CD4-positive, alpha-beta T cell (primary cell): ENCODE measurements around the gene PHF12. TPM values are rescaled to one million over a fixed set of nuclear protein-coding genes. Genes with fewer than 3 reads are reported as not detected.

Experiments
- ATAC-seq: fragments of 200-7000 bp; cut with Tn5 transposase; one replicate; pipeline ENCODE4 v1.10.0; 2022; ENCODE audit warnings: mild to moderate bottlenecking; ENCODE audit not compliant: poor library complexity
- CTCF ChIA-PET: fragments of 350-600 bp; sonication (Branson Sonifier 250); formaldehyde crosslinking; loops from one replicate; lab custom pipeline; 2021; ENCODE audit warnings: antibody characterized with exemption, inconsistent platforms; lab: Charles Lee
- POLR2A ChIA-PET: fragments of 350-600 bp; sonication (Branson Sonifier 250); formaldehyde crosslinking; loops from one replicate; lab custom pipeline; 2021; ENCODE audit warnings: antibody characterized with exemption, inconsistent platforms; lab: Charles Lee
- DNase-seq, 14 experiments: peaks; one replicate each; pipeline ENCODE4 v3.0.0-alpha.2; 2013 to 2020; ENCODE audit warnings: mixed read lengths in 2 of 14
- H3K27ac ChIP-seq, 2 donors: one replicate each; pipeline versions ENCODE4 v1.5.1 to v1.7.0; 2013; ENCODE audit warnings: low read length in 2 of 2, low read depth in 1 of 2, mild to moderate bottlenecking in 1 of 2
- H3K27me3 ChIP-seq, 2 experiments: 1 replicate in 1 of 2; 2 replicates in 1 of 2; pipeline versions ENCODE4 v1.6.1 to v1.7.0; 2013; ENCODE audit warnings: low read length in 2 of 2, control low read depth in 1 of 2, mild to moderate bottlenecking in 1 of 2, moderate library complexity in 1 of 2; ENCODE audit not compliant: insufficient read depth in 2 of 2, control insufficient read depth in 1 of 2
- H3K36me3 ChIP-seq: one replicate; pipeline ENCODE4 v1.6.1; 2013; ENCODE audit warnings: low read length, control low read depth; ENCODE audit not compliant: insufficient read depth
- H3K4me1 ChIP-seq: one replicate; pipeline ENCODE4 v1.6.1; 2013; ENCODE audit warnings: low read length, control low read depth; ENCODE audit not compliant: insufficient read depth
- H3K4me3 ChIP-seq: one replicate; pipeline ENCODE4 v1.5.1; 2013; ENCODE audit warnings: mild to moderate bottlenecking, low read length, moderate library complexity
- H3K9me3 ChIP-seq, 2 experiments: 1 replicate in 1 of 2; 2 replicates in 1 of 2; pipeline versions ENCODE4 v1.6.1 to v1.7.0; 2013; ENCODE audit warnings: low read length in 2 of 2, mild to moderate bottlenecking in 2 of 2, control low read depth in 1 of 2, moderate library complexity in 1 of 2; ENCODE audit not compliant: control insufficient read depth in 1 of 2, insufficient read depth in 1 of 2
- H3K27ac Mint-ChIP-seq: one replicate; pipeline ENCODE4 v1.8.0; 2020; ENCODE audit warnings: mixed read lengths
- H3K27me3 Mint-ChIP-seq: one replicate; pipeline ENCODE4 v1.8.0; 2021; ENCODE audit warnings: mixed read lengths
- H3K36me3 Mint-ChIP-seq: one replicate; pipeline ENCODE4 v1.8.0; 2021; ENCODE audit warnings: low read depth, mixed read lengths
- H3K4me1 Mint-ChIP-seq: one replicate; pipeline ENCODE4 v1.8.0; 2021; ENCODE audit warnings: low read depth, mixed read lengths
- H3K4me3 Mint-ChIP-seq: one replicate; pipeline ENCODE4 v1.8.0; 2020; ENCODE audit warnings: mild to moderate bottlenecking, mixed read lengths
- H3K9me3 Mint-ChIP-seq: one replicate; pipeline ENCODE4 v1.8.0; 2020; ENCODE audit warnings: mixed read lengths
- CTCF ChIP-seq: fragments of 200-600 bp; IDR thresholded peaks from one replicate; pipeline ENCODE4 v1.8.0; 2022; ENCODE audit warnings: antibody characterized with exemption, mild to moderate bottlenecking
- intact Hi-C, 2 experiments: fragments of 100-400 bp; cut with DNase I in 1 of 2; cut with micrococcal nuclease in 1 of 2; formaldehyde crosslinking; loops; one replicate each; pipeline versions ENCODE4 v1.15.1 to v1.9.0; 2023 to 2025; cut with DNase I, micrococcal nuclease
- total RNA-seq, 174 experiments: library from RNA in 2 of 174; stranded (reverse) in 2 of 174; gene quantifications; one replicate each; pipeline ENCODE4 v1.2.3 and lab custom pipeline; 2021 to 2026

The PHF12 gene
- total RNA-seq, 2 experiments from 2014 or later: 232 to 247 TPM

DNA sequence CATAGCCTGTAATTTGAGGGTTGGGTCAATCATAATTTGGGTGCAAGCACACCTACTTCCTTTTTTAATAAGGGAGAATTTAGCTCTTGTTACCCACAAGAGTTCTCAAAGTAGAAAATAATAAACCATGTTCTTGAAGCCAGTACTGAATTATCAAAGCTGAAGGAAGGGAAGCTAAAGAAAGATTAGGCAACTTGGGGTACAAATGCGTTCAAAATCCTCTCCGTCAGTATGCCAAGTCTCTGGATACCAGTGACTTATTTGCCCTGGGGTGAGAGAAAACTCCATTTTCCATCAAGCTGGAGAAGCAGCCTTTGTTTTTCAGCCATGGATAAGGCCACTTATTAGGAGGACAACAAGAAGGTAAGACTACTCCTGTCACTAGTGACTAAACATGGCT, 25.0 kb downstream of the PHF12 start:
- H3K36me3 Mint-ChIP-seq: peaks cover 81% of the 10 kb centered on the region
- intact Hi-C loops: loop anchor here (1.0 to 5.0 kb wide), 2 partner anchors 23 to 199 kb away; partner anchors contain the start of genes NEK8 (in 1 of the 2) and TLCD1 (in 1 of the 2)
- TF ChIP-seq CTCF: no peak
- H3K27me3 Mint-ChIP-seq: no peaks in the 10 kb centered on the region
- peak overlapping the region; percentile 98 for H3K27ac Mint-ChIP-seq
- ChIA-PET POLR2A (interaction anchor here (0.6 to 8.4 kb wide), 11 partner anchors 9 to 607 kb away, joined by 3 to 150 read pairs (median 7); partner anchors contain the start of genes DHRS13, FLOT2, NEK8 and PHF12), CTCF (interaction anchor here (1.5 to 3.3 kb wide), 6 partner anchors 10 to 199 kb away, joined by 4 to 20 read pairs (median 12); partner anchors contain the start of gene DHRS13)
- peak overlapping the region; percentile 91 to 92 for H3K27ac ChIP-seq
- H3K4me3 ChIP-seq: no peak overlapping the region
- H3K27me3 ChIP-seq: no peaks in the 10 kb centered on the region
- peak; percentile 21 for ATAC-seq
- H3K36me3 ChIP-seq: peaks cover 49% of the 10 kb centered on the region
- H3K4me1 Mint-ChIP-seq: peaks cover 65% of the 10 kb centered on the region
- DNase-seq: no peak
- H3K4me3 Mint-ChIP-seq: peak overlapping the region; percentile 43
- H3K9me3 ChIP-seq: no peaks in the 10 kb centered on the region
- peaks cover 52% of the 10 kb centered on the region for H3K4me1 ChIP-seq
- no peaks in the 10 kb centered on the region for H3K9me3 Mint-ChIP-seq

- Mint-ChIP-seq H3K4me1 (peaks cover 66% of the 10 kb centered on the region), H3K27ac (peak overlapping the region; percentile 98), H3K36me3 (peaks cover 84% of the 10 kb centered on the region), H3K4me3 (peak overlapping the region; percentile 43), H3K9me3 (no peaks in the 10 kb centered on the region), H3K27me3 (no peaks in the 10 kb centered on the region)
- ATAC-seq (peak; percentile 91), DNase-seq (peak in 12 of 14 experiments; percentile 20 to 95 (median 41))
- ChIA-PET POLR2A (interaction anchor here (0.6 to 8.4 kb wide), 12 partner anchors 9 to 608 kb away, joined by 3 to 150 read pairs (median 6); partner anchors contain the start of genes DHRS13, FLOT2, NEK8 and PHF12), CTCF (interaction anchor here (1.5 to 3.3 kb wide), 6 partner anchors 10 to 199 kb away, joined by 4 to 20 read pairs (median 12); partner anchors contain the start of gene DHRS13)
- peak overlapping the region; percentile 22 for H3K4me3 ChIP-seq
- peaks cover 52% of the 10 kb centered on the region for H3K4me1 ChIP-seq
- intact Hi-C loops: loop anchor here (1.0 to 5.0 kb wide), 2 partner anchors 23 to 199 kb away; partner anchors contain the start of genes NEK8 (in 1 of the 2) and TLCD1 (in 1 of the 2)
- no peaks in the 10 kb centered on the region for H3K27me3 ChIP-seq
- H3K27ac ChIP-seq: peak overlapping the region; percentile 91 to 92
- H3K36me3 ChIP-seq: peaks cover 53% of the 10 kb centered on the region
- no peaks in the 10 kb centered on the region for H3K9me3 ChIP-seq
- no peak for TF ChIP-seq CTCF
Measured at GRCh38 chr17:28925912-28926365, 25.4 kb downstream of the PHF12 start.

- Histone ChIP-seq H3K36me3 (peaks cover 88% of the 10 kb centered on the region), H3K4me1 (peaks cover 16% of the 10 kb centered on the region), H3K9me3 (no peaks in the 10 kb centered on the region), H3K27ac (no peak overlapping the region), H3K27me3 (no peaks in the 10 kb centered on the region), H3K4me3 (no peak overlapping the region)
- no peak for DNase-seq
- Mint-ChIP-seq H3K36me3 (peaks cover 93% of the 10 kb centered on the region), H3K27me3 (no peaks in the 10 kb centered on the region), H3K9me3 (no peaks in the 10 kb centered on the region), H3K4me1 (peaks cover 31% of the 10 kb centered on the region), H3K27ac (peak overlapping the region; percentile 27), H3K4me3 (no peak overlapping the region)
- ChIA-PET CTCF (interaction anchor here (1.0 to 1.3 kb wide), 2 partner anchors 10 to 28 kb away, joined by 3 read pairs; no protein-coding TSS in a partner anchor), POLR2A (no interaction called here)
- no peak for ATAC-seq
- intact Hi-C loops: loop anchor here in 1 of 2 experiments (1.0 kb wide), 1 partner anchor 14 kb away; no protein-coding TSS in a partner anchor
- no peak for TF ChIP-seq CTCF
Measured at GRCh38 chr17:28920201-28920600, 31.1 kb downstream of the PHF12 start.
